Mammary epithelial cell (primary cell): ENCODE data around the gene PNLIPRP1.

Experiments used
- CTCF ChIP-seq, 2 donors: IDR thresholded peaks in 1 of 2; conservative IDR thresholded peaks in 1 of 2; 2 replicates each; pipeline ENCODE4 v1.5.1; 2011 to 2012; ENCODE audit warnings: inconsistent platforms in 2 of 2, low read length in 2 of 2, mild to moderate bottlenecking in 2 of 2, control low read depth in 1 of 2, low read depth in 1 of 2; ENCODE audit not compliant: insufficient read depth in 1 of 2; ENCODE audit errors: extremely low read depth in 1 of 2
- EZH2 ChIP-seq: IDR thresholded peaks from 2 replicates; pipeline ENCODE4 v1.6.1; 2012; ENCODE audit warnings: low read length, inconsistent platforms, borderline replicate concordance

GRCh38 chr10:116590590-116591444, at the start of gene PNLIPRP1:
- TF ChIP-seq CTCF (conservative IDR thresholded peaks at IDR 0.05 in 1 of 2, IDR thresholded peaks at IDR 0.05 in 1 of 2; ENCODE audit: extremely low read depth in 1 of 2, insufficient read depth in 1 of 2, low read depth in 1 of 2, low read length in 2 of 2) (no peak), EZH2 (no peak)
